ENCODE results near the gene SRGAP2C.
"Not testable (repeated sequence)": the region's sequence is repeated elsewhere in the genome, so short reads cannot be mapped to it uniquely, and the experiment has no call there.

Gene SRGAP2C

DNA sequence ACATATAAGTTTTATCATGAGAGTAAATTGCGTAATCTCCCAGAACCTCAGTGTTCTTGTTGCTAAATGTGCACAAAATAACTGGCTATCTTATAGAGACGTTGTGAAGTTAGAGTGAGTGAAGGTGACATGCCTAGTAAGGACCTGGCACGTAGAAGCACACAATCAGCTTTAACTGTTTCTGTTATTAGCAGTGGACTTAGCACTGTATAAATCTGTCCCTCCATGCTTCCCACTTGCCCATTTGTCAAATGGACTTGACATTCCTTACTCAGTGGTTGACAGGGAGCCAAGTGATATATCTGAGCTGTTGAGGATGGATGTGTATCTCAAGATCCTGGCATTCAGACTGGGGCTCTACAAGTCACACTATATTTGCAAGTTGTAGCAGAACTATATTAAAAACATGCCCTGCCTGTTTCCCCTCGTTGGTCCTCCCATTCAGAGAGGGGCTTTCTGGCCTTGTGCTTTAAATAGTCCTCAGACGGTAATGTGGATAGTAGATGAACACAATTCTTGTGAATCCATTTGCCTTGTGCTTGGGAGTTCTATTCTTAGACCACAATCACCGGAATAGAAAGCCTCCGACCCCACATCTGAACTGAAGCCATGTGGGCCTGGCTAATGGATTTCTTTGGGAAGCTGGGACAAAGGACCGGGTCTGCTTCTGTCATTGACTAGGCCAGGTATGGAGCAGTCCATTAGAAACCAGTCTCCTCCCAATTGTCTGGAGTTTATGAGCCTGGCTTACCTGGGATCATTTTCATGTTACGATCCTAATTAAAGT is 43.0 kb downstream of the SRGAP2C start:
- not testable (repeated sequence) for DNase-seq

- DNase-seq = not testable (repeated sequence)
These were observed 45.9 kb downstream of the SRGAP2C start for GRCh38 chr1:121230636-121231035.

- DNase-seq = not testable (repeated sequence)
These were observed 47.8 kb downstream of the SRGAP2C start for GRCh38 chr1:121232445-121233125.

GRCh38 chr1:121234090-121234759 is 49.5 kb downstream of the SRGAP2C start:
- not testable (repeated sequence) for DNase-seq

DNA sequence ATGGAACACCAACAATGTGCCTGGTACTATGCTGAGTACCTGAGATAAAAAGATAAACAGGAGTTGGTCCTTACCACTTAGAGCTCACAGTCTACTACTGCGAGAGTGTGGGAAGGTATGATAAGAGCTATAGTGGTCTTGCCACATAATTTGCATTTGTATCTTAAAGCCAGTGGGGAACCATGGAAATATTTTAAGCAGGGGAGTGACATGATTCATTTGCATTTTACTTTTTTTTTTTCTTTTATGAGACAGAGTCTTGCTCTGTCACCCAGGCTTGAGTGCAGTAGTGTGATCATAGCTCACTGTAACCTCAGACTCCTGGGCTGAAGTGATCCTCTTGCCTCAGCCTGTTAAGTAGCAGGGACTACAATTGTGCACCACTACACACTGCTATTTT is 53.6 kb downstream of the SRGAP2C start:
- not testable (repeated sequence) for DNase-seq

GRCh38 chr1:121243913-121244312 is 59.1 kb downstream of the SRGAP2C start:
- not testable (repeated sequence) for DNase-seq

DNA sequence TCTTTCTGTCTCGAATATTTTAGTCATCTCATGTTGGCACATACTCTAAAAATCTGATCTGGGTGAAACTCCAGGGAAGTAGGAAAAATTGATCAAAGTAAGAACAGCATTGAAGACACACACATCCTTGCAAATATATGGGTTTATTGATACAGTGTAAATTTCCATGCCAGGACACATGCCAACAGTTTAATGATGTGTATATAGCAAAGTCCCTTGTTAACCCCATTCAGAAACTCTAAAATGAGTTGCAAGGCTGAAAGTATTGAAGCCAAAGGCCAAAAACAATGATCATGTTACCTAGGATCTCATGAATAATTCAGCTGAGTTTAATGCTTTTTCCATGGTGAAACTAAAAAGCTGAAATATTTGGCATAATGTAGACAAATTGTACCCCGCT is 61.6 kb downstream of the SRGAP2C start:
- not testable (repeated sequence) for DNase-seq

DNA sequence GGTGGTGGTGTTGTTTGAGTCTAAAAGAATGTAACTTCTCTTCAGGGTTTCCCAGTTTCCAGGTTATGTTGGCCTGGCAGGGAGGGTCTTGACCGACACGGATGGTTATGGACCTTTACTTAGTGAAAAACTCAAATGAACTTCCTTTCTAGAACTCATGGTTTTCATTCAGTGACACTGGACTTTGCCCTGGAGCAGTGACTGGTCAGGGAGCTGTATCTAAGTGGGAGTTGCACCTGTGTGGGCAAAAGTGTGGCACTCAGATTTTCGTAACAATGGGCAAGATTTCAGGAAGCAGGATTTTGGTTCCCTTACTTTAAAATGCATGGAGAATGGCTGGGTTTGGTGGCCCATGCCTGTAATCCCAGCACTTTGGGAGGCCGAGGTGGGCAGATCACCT is 67.9 kb downstream of the SRGAP2C start:
- DNase-seq = not testable (repeated sequence)

GRCh38 chr1:121254618-121255017 is 69.8 kb downstream of the SRGAP2C start:
- DNase-seq = not testable (repeated sequence)

GRCh38 chr1:121257632-121258031 is 72.9 kb downstream of the SRGAP2C start:
- DNase-seq = not testable (repeated sequence)

DNA sequence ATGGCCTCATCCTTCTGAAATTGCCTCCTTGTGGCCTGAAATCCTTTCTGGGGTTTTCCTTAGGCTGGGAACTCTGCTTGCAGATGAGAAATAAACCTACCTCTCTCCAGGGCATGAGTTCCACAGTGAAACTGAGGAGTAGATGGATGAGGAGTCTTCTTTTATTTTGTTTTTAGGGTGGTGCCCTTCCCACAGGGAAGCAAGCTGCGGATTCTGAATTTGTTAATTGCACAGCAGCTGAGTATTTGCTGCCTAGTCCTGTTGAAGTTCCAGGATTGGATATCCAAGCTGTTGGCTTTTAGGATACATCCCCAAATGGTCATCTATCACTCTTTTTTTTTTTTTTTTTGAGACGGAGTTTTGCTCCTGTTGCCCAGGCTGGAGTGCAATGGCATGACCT is 73.4 kb downstream of the SRGAP2C start:
- DNase-seq = not testable (repeated sequence)

- DNase-seq = not testable (repeated sequence)
These were observed 75.4 kb downstream of the SRGAP2C start for GRCh38 chr1:121260205-121260604.

DNA sequence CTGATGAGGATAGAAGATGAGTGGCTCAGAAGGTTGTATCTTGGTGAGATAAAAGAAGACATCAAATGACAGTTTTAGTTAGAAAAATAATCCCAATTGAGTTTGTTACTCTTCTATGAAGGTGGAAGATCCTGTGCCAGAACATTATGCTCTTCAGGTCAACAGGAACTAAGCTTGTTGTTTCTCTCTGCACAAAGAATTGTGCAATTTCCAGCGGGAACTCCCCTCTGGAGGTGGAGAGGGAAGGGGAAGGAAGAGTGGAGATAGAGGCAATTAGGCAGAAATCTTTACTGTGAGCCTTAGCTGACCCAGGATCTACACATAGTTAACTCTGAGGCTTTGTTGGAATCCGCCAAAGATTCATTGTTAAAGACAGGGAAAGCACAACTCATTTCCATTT is 77.4 kb downstream of the SRGAP2C start:
- DNase-seq = not testable (repeated sequence)

DNA sequence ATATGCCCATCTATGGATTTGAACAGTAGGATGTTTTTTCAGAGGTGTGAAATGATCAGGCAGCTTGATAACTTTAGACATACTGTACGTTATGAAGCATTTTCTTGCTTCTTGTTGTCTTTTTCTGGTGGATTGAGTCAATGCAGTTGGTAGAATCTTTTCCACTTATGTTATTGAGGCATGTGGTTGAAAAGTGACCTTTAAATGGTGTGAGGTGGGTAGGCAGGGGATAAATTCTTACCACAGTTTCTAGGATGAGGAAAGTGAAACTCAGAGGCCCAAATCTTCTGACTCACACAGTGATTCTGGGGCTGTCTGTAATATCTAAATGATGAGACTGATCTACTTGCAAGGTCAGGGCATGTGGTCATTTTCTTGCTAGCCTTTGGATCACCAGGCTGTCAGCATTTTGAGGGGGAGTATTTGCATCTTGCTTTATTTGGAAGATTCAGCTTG is 79.0 kb downstream of the SRGAP2C start:
- not testable (repeated sequence) for DNase-seq

GRCh38 chr1:121267072-121267471 is 82.3 kb downstream of the SRGAP2C start:
- DNase-seq = not testable (repeated sequence)

- not testable (repeated sequence) for DNase-seq
These were observed 84.5 kb downstream of the SRGAP2C start for GRCh38 chr1:121269309-121269708.

- not testable (repeated sequence) for DNase-seq
These were observed 85.2 kb downstream of the SRGAP2C start for GRCh38 chr1:121269973-121270372.

DNA sequence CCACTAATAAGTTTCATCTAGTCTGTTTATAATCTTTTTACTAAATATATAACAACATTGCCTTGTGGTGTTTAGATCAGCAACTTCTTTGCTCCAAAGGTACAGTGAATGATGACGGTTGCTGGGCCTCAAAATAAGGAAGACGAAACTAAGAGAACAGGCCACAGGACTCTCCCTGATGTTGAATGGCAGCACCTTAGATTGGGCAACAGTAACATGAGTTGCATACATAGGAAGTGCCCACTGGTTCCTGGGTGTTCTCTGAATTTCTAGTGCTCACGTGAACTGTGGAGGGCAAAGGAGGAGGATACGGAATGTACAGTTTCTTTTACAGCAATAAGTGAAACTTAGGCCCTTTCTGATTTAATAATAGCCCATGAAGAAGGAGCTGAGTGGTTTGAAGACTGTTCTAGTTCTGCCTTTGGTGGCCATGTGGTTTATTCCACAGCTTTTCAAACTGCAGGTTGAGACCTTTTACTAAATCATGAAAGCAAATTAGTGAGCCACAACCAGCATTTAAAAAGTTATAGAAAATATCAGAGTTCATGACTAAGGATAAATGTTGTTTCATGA is 86.5 kb downstream of the SRGAP2C start:
- not testable (repeated sequence) for DNase-seq

GRCh38 chr1:121275435-121275834 is 90.7 kb downstream of the SRGAP2C start:
- not testable (repeated sequence) for DNase-seq

- DNase-seq = not testable (repeated sequence)
These were observed 93.4 kb downstream of the SRGAP2C start for GRCh38 chr1:121278202-121278601.

GRCh38 chr1:121278777-121279547 is 94.2 kb downstream of the SRGAP2C start:
- DNase-seq = not testable (repeated sequence)

GRCh38 chr1:121279548-121279898 is 94.7 kb downstream of the SRGAP2C start:
- not testable (repeated sequence) for DNase-seq

Data from central memory CD4-positive, alpha-beta T cell (primary cell).